Stimulated activated CD4-positive, alpha-beta T cell treated with anti-CD3 and anti-CD28 coated beads, Interleukin-4, amount 100 ng/mL, for 4 hours (primary cell): ENCODE measurements around the gene COL27A1.
"Not testable (repeated sequence)": the region's sequence is repeated elsewhere in the genome, so short reads cannot be mapped to it uniquely, and the experiment has no call there.

Experiments
- DNase-seq, 2 experiments: peaks; one replicate each; pipeline ENCODE4 v3.0.0-alpha.2; 2020

COL27A1 gene

DNA sequence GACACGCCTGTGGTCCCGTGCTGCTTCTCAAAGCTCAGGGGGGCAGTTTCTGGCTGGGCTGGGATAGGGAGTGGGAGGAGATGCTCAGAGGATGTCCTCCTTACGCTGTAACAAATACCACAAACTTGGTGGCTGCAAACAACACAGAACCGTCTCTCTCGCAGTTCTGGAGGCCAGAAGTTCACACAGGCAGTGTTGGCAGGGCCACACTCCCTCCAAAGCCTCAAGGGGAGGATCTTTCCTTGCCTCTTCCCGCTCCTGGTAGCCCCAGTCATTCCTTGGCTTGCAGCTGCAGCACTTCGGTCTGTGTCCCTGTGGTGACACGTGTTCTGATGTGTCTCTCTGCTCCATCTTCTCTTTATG lies 157.2 kb downstream of the COL27A1 start:
- DNase-seq, result no peak

DNA sequence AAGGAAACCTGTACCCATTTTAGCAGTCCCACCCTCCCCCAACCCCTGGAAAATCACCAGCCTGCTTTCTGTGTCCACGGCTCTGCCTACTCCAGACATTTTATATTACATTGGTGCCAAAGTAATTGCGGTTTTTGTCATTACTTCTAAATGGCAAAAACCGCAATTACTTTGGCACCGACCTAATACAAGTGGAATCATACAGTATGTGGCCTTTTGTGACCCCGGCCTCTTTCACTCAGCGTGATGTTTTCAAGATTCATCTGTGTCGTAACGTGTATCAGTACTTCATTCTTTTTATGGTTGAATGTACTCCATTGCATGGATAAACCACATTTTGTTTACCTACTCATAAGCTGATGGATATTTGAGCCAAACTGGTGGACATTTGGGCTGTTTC lies 157.8 kb downstream of the COL27A1 start:
- DNase-seq, result no peak

DNA sequence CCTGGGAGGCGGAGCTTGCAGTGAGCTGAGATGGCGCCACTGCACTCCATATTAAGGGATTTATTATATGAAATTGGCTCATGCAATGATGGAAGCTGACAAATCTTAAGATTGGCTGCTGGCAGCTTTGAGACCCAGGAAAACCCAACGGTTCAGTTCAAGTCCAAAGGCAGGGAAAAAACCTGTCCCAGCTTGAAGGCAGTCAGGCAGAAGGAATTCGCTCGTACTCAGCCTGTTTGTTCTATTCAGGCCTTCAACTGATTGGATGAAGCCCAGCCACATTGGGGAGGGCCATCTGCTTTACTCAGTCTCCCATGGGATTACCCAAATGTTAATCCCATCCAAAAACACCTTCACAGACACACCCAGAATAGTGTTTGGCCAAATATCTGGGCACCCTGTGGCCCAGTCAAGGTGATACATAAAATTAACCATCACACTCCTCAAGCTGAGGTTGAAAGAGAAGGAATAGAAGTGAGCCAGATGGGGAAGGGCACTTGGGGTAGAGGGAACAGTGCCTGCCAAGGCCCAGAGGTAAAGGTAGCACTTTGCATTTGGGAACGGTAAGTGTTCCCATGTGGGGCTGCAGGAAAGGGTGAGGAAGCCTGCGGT lies 159.0 kb downstream of the COL27A1 start:
- DNase-seq, result no peak

DNA sequence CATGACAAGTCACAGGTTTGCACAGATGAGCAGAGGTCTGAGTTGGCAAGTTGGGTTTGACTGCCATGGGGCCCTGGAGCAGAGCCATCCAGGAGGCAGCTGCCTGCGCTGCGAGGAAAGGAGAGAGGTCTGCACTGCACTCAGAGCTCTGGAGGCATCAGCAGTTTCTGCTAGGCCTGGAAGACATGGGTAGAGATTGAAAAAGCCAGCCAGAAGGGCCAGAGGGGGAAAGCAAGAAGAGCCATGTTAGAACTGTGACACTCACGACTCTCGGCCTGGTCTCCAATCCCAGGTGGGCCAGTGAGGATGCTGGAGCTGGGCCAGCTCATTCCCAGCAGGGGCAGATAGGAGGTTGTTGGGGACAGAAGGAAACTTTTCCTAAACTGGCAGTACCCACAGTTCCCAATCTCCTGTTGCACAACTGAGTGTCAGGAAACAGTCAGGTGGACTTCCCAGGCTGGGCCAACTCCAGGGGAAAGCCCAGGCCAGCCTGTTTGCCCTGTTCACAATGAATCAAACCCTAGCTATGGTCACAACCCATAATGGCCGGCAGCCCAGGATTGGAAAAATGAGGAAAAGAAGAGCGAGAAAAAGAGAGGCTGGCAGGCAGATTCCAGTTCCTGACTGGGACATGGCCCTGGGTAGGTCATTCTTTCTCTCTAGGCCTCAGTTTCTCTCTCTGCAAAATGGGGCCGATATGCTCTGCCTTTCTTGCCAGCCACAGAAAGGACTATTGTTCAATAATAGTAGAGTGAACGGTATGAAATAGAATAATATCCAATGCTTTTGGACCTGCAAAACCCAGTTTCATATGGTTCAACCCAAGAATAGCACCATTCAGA lies 159.8 kb downstream of the COL27A1 start:
- no peak for DNase-seq

DNA sequence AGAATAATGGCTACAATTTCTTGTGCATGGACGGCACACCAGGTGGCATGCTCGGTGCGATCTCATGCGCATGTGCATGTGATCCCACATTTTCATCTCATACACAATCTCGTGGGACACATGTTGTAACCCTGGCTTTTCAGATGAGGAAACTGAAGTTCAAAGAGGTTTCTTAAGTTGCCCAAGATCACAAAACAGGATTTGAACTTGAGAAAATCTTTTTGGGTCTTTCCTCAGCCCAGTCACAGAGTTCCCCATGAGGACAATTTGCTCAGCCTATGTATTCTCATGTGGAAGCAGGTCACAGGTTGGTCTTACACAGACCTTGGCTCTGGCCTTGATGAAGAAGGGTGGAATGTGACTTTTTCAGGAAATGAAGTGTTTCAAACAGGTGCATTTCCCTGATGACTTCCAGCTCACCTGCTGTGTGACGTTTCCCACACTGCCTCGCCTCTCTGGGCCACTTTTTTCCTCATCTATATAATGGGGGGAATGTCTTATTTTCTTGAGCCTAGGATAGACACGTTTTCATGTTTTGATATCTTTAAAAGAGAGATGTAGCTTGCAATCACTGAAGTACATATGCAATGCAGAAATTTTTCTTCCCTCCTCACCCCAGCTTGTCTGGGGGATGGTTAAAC lies 160.5 kb downstream of the COL27A1 start:
- DNase-seq, result no peak

DNA sequence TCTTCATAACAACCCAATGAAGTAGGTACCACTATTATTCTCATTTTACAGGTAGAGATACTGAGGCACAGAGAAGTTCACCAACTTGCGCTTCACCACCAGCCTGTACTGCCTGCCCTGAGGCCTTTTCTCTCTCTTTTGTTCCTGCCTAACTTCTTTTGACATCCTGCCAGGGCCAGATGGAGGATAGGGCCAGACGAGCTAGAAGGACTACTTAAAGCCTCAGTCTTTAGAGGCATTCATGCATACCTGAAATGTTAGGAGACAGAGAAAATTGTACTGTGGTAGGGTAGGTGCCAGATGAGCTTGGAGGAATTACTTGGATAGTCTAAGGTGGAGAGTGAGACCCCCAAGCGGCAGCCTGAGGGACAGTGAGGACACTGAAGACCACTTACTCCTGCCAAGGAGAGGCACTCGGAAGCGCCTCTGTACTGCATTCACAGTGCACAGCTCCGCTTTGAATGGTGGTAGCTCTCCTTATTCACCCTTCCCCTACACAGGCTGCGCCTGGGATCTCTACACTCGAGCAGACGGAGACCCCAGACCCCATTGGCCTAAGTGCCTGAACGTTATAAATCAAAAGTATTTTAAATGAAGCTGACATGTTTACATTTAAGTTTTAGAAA lies 161.4 kb downstream of the COL27A1 start:
- no peak for DNase-seq

DNA sequence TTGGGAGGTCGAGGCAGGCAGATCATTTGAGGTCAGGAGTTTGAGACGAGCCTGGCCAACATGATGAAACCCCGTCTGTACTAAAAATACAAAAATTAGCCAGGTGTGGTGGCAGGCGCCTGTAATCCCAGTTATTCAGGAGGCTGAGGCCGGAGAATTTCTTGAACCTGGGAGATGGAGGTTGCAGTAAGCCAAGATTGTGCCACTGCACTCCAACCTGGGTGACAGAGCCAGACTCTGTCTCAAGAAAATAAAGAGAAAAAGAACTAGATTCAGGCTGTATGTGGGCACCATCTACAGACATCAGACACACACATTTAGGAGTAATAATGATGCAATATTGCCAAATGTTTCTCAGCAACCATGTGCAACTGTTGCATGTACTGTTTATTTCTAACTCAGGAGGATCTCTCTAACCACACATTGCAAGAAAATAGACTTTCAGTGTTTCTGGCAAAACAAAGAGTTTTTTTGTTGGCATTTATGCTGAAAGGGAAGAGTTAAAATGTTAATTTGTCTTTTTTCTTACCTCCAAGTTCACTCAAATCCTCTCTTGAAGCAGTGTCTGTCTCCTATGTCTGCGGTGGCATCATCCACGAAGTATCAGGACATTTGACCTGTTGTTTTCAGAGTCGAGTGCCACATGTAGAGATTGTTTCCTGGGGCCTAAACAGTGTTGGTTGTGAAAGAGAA lies 162.5 kb downstream of the COL27A1 start:
- no peak for DNase-seq

DNA sequence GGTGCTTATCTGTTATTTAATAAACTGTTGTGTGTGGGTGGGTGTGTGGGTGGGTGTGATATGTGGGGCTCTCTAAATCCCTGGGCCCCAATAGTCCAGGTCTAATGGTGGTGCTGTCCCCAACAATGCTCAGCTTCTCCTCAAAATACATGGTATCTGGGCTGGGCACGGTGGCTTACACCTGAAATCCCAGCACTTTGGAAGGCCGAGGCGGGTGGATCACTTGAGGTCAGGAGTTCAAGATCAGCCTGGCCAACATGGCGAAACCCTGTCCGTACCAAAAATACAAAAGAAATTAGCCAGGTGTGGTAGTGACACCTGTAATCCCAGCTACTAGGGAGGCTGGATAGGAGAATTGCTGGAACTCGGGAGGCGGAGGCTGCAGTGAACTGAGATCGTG lies 163.1 kb downstream of the COL27A1 start:
- DNase-seq, result no peak

DNA sequence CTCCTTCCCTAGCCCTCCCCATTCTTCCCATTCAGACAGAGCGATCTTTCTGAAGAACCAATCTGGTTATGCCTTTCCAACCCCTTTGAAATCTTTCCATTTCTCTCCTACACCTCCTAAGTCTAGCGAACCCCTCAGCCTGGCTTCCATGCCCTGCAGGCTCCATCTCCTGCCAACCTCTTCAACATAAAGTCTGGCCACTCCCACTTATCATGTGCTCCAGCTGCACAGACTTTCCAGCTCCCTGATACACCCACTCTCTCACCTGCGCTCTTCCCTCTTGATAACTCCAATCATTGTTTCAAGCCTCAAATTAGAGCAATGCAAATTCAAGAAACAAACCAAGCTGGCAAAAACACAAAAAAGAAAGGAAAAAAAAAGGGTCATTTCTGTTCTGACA lies 163.8 kb downstream of the COL27A1 start:
- DNase-seq, result no peak

DNA sequence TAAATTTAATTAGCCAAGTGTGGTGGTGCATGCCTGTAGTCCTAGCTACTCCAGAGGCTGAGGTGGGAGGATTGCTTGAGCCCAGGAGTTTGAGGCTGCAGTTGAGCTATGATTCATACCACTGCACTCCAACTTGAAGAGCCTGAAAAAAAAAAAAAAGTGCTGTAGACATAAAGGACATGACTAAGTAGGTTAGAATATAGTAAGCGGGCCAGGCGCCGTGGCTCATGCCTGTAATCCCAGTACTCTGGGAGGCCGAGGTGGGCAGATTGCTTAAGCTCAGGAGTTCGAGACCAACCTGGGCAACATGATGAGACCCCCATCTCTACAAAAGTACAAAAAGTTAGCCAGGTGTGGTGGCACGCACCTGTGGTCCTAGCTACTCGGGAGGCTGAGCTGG lies 165.4 kb downstream of the COL27A1 start:
- not testable (repeated sequence) for DNase-seq

DNA sequence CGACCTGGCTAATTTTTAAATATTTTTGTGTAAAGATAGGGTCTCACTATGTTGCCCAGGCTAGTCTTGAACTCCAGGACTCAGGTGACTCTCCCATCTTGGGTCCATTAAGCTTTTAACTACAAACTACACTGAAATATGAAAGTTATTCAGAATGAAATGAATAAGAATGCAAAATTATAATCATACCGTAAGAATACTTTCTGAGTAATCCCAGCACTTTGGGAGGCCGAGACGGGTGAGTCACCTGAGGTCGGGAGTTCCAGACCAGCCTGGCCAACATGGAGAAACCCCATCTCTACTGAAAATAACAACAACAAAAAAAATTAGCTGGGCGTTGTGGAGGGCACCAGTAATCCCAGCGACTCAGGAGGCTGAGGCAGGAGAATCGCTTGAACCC lies 166.4 kb downstream of the COL27A1 start:
- no peak for DNase-seq

DNA sequence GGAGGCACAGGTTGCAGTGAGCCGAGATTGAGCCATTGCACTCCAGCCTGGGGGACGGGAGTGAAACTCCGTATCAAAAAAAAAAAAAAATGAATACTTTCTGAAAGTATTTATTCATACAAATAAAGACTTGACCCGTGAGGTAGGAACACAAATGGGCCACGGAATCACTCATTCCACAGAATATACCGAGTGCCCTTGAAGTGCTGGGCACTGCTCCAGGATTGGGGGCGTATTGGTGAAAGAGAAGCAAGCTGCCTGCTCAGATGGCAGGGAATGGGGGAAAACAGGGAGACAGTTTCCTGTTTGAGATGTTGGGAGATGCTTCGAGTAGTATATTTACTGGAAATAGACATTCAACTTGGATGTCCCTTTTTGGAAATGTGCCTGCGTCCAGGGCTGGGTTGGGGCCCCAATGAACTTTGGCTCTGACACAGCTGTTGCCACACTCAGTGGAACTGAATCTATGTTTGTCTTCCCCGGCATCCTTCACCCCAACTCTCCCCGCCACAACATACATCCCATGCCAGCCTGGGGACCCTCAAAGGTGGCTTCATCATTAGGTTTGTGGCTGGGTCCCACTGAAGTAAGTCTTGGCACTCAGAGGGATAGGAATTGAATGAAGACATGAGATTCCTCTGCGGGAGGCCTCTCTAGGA lies 167.0 kb downstream of the COL27A1 start:
- not testable (repeated sequence) for DNase-seq

DNA sequence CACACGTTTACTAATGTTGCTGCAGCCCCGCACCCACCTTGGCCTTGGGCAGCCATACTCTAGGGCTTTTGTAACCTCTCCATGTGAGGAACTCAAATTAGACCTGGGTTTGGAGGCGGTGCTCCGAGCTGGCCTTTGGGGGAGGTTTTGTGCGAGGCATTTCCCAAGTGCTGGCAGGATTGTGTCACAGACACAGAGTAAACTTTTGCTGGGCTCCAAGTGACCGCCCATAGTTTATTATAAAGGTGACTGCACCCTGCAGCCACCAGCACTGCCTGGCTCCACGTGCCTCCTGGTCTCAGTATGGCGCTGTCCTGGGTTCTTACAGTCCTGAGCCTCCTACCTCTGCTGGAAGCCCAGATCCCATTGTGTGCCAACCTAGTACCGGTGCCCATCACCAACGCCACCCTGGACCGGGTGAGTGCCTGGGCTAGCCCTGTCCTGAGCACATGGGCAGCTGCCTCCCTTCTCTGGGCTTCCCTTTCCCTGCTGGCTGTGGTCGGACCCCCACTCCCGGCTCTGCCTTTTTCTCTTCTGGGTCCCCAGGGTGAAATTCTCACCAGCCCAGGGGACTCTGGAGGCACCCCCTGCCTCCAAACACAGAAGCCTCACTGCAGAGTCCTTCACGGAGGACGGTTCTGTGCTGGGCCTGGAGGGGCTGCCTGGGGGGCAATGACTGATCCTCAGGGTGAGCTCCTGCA lies 167.6 kb downstream of the COL27A1 start, which contains the start of gene ORM1:
ORM1 (plus strand) TSS at position 268 of the 701 bp plus-strand sequence; CDS start at position 304, 36 bp downstream.
- DNase-seq, result not testable (repeated sequence)

DNA sequence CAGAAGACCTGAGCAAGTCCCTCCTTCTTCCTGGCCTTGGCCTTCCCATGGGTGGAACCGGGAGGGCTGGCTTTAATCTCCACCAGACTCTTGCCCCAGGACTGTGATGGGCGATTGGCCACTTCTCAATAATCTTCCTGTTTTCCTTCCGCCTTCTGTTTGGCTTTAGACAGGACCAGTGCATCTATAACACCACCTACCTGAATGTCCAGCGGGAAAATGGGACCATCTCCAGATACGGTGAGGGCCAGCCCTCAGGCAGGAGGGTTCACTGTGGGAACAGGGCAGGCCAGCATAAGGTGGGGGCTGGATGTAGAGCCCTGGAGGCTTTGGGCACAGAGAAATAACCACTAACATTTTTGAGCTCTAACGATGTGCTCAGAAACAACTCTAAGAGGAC lies 168.5 kb downstream of the COL27A1 start:
- DNase-seq, result not testable (repeated sequence)

DNA sequence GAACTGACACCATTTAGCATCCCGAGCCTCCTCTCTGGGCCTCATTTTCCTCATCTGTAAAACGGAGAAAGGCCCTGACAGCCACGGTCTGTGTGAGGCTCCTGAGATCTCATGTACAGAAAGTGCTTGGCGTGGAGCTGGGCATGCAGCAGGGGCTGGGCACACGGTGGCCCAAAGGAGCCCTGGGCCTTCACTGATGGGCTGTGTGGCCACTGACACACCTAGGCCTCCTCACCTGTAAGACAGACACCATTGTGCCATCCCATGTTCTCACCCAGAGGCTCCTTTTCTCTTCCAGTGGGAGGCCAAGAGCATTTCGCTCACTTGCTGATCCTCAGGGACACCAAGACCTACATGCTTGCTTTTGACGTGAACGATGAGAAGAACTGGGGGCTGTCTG lies 169.2 kb downstream of the COL27A1 start:
- DNase-seq, result no peak

DNA sequence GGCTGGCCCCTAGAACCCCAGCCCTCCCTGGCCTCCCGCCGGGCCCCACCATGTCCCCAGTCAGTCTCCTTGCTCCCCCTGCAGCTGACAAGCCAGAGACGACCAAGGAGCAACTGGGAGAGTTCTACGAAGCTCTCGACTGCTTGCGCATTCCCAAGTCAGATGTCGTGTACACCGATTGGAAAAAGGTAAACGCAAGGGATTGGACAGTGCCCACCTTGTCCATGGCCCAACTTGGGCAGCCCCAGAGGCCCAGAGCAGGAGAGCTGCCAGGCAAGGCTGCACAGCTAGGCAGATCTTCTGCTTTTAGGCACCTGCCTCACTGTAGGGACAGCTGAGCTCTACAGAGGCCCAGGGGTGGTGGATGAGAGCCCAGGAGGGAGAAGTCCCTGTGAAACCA lies 169.6 kb downstream of the COL27A1 start:
- not testable (repeated sequence) for DNase-seq

DNA sequence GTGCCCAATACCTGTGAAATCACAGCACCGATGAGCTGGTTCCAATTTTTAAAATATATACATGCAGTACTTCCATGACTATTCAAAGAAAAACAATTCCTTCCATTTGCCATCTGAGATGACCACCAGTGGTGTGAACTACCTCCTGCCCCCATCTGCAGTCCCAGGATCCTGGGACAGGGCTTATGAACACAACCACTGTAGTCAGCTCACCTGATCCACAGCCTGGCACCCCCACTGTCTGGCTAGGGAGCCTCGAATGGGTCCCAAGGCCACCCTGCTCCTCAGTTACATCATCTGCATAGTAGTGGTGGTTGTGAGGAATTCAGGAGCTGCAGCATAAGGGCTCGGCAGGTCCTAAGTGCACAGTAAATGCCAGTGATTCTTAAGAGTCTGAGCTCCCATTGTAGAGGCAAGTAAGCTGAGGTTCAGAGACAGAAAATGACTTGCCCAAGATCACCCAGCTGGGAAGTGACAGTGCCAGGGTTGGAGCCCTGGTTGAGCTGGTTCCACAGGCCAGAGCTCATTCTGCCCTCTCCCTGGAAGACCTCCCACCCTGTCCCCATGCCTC lies 170.4 kb downstream of the COL27A1 start:
- DNase-seq, result not testable (repeated sequence)

DNA sequence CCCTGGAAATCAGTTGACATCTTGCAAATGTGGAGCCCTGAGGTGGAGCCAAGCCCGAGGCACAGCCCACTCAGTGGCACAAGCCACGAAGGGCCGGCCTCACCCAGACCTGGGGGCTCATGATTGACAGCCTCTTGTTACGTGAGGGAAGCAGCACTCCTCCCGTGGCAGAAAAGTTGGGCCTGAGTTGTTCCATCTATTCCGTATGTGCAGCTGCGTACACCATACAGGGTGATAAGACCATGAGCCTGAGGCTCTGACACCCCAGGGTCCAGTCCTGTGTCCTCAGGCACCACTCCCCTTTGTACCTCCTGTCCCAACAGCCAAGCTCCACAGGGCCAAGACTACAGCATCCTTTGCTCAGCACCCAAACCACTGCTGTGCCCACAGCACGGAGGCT lies 172.4 kb downstream of the COL27A1 start:
- DNase-seq, result no peak

DNA sequence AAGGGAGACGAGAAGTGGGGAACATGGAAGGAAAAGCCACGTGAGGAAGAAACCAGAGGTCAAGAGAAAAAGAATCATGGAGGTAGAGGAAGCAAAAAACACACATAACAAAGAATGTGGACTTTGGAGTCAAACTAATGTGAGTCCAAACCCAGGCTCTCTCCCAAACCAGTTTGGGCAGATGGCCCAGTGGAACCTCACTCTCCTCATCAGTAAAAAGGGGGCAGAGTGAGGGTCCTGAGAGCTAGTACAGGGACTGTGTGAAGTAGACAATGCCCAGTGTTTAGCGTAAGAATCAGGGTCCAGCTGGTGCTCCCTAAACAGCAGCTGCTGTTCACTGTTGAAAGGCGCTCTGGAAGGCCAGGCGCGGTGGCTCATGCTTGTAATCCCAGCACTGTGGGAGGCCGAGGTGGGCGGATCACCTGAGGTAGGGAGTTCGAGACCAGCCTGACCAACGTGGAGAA lies 173.1 kb downstream of the COL27A1 start:
- DNase-seq, result not testable (repeated sequence)

DNA sequence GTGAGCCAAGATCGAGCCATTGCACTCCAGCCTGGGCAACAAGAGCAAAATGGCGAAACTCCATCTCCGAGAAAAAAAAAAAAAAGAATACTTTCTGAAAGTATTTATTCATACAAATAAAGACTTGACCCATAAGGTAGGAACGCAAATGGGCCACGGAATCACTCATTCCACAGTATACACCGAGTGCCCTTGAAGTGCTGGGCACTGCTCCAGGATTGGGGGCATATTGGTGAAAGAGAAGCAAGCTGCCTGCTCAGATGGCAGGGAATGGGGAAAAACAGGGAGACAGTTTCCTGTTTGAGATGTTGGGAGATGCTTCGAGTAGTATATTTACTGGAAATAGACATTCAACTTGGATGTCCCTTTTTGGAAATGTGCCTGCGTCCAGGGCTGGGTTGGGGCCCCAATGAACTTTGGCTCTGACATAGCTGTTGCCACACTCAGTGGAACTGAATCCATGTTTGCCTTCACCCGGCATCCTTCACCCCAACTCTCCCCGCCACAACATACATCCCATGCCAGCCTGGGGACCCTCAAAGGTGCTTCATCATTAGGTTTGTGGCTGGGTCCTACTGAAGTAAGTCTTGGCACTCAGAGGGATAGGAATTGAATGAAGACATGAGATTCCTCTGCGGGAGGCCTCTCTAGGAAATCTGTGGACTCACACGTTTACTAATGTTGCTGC lies 173.7 kb downstream of the COL27A1 start:
- not testable (repeated sequence) for DNase-seq
